Astrocyte (in vitro differentiated cells and primary cell): Measurements from ENCODE around the gene FANCL.
"Not testable (repeated sequence)": the region's sequence is repeated elsewhere in the genome, so short reads cannot be mapped to it uniquely, and the experiment has no call there.

Source experiments
- EZH2 ChIP-seq: IDR thresholded peaks from 2 replicates; pipeline ENCODE4 v1.6.1; 2012; ENCODE audit warnings: mild to moderate bottlenecking, low read length, inconsistent platforms; ENCODE audit not compliant: insufficient read depth
- TF ChIP-seq, protein P1 (sequence below): IDR thresholded peaks from 2 replicates; pipeline ENCODE4 v1.5.1; 2011; ENCODE audit warnings: low read depth, mild to moderate bottlenecking, inconsistent platforms, low read length, moderate library complexity; ENCODE audit not compliant: insufficient read depth

DNA sequence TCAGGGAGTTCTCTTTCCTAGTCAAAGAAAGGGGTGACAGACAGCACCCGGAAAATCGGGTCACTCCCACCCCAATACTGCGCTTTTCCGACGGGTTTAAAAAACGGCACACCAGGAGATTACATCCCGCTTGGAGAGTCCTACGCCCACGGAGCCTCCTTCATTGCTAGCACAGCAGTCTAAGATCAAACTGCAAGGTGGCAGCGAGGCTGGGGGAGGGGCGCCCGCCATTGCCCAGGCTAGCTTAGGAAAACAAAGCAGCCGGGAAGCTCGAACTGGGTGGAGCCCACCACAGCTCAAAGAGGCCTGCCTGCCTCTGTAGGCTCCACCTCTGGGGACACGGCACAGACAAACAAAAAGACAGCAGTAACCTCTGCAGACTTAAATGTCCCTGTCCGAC is 69.3 kb downstream of the FANCL start:
- TF ChIP-seq, protein P1, sequence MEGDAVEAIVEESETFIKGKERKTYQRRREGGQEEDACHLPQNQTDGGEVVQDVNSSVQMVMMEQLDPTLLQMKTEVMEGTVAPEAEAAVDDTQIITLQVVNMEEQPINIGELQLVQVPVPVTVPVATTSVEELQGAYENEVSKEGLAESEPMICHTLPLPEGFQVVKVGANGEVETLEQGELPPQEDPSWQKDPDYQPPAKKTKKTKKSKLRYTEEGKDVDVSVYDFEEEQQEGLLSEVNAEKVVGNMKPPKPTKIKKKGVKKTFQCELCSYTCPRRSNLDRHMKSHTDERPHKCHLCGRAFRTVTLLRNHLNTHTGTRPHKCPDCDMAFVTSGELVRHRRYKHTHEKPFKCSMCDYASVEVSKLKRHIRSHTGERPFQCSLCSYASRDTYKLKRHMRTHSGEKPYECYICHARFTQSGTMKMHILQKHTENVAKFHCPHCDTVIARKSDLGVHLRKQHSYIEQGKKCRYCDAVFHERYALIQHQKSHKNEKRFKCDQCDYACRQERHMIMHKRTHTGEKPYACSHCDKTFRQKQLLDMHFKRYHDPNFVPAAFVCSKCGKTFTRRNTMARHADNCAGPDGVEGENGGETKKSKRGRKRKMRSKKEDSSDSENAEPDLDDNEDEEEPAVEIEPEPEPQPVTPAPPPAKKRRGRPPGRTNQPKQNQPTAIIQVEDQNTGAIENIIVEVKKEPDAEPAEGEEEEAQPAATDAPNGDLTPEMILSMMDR: not testable (repeated sequence)
- not testable (repeated sequence) for TF ChIP-seq EZH2
